CD14-positive monocyte (primary cell): ENCODE measurements around the gene B4GALNT4. TPM values are rescaled to one million over a fixed set of nuclear protein-coding genes. Genes with fewer than 3 reads are reported as not detected.

Experiments
- DNase-seq, 3 donors: peaks; one replicate each; pipeline ENCODE4 v3.0.0-alpha.2; 2011 to 2022
- H2AFZ ChIP-seq: 2 replicates; pipeline ENCODE4 v1.6.0; 2012; ENCODE audit warnings: mild to moderate bottlenecking, low read depth, low read length, inconsistent platforms; ENCODE audit not compliant: insufficient read depth, poor library complexity, severe bottlenecking
- H3K27ac ChIP-seq, 2 donors: 1 replicate in 1 of 2; 2 replicates in 1 of 2; pipeline ENCODE4 v1.5.1; 2012 to 2013; ENCODE audit warnings: low read length in 2 of 2, control low read depth in 1 of 2, inconsistent platforms in 1 of 2, low read depth in 1 of 2, mild to moderate bottlenecking in 1 of 2
- H3K27me3 ChIP-seq, 2 donors: one replicate each; pipeline versions ENCODE4 v1.6.0 to v1.6.1; 2011 to 2013; ENCODE audit warnings: low read length in 2 of 2; ENCODE audit not compliant: control insufficient read depth in 2 of 2, insufficient read depth in 2 of 2
- H3K36me3 ChIP-seq, 2 donors: replicated peaks in 1 of 2; 1 replicate in 1 of 2; 2 replicates in 1 of 2; pipeline versions ENCODE4 v1.5.1 to v1.6.1; 2012 to 2013; ENCODE audit warnings: low read length in 2 of 2, control low read depth in 1 of 2, inconsistent platforms in 1 of 2, mild to moderate bottlenecking in 1 of 2; ENCODE audit not compliant: insufficient read depth in 2 of 2, control insufficient read depth in 1 of 2
- H3K4me1 ChIP-seq, 2 donors: 1 replicate in 1 of 2; 2 replicates in 1 of 2; pipeline versions ENCODE4 v1.5.1 to v1.6.1; 2012 to 2013; ENCODE audit warnings: low read length in 2 of 2, control low read depth in 1 of 2, inconsistent platforms in 1 of 2, mild to moderate bottlenecking in 1 of 2, moderate library complexity in 1 of 2; ENCODE audit not compliant: insufficient read depth in 2 of 2, control insufficient read depth in 1 of 2
- H3K4me2 ChIP-seq: replicated peaks from 2 replicates; pipeline ENCODE3; 2012; ENCODE audit warnings: low read length, moderate library complexity, mild to moderate bottlenecking; ENCODE audit not compliant: poor library complexity, severe bottlenecking; ENCODE audit errors: extremely low read depth
- H3K4me3 ChIP-seq, 3 experiments: fragments of 200-600 bp in 1 of 3; sonication (generic) in 1 of 3; replicated peaks in 1 of 3; 1 replicate in 2 of 3; 2 replicates in 1 of 3; pipeline ENCODE4 v1.5.1; 2011 to 2013; ENCODE audit warnings: low read length in 3 of 3, mild to moderate bottlenecking in 3 of 3, control low read depth in 2 of 3, low read depth in 2 of 3, inconsistent platforms in 1 of 3, moderate library complexity in 1 of 3
- H3K79me2 ChIP-seq: 2 replicates; pipeline ENCODE4 v1.6.0; 2012; ENCODE audit warnings: mild to moderate bottlenecking, control low read depth, inconsistent platforms, low read length, moderate library complexity; ENCODE audit not compliant: insufficient read depth
- H3K9ac ChIP-seq: 2 replicates; pipeline ENCODE4 v1.6.0; 2017; ENCODE audit warnings: low read length, mild to moderate bottlenecking; ENCODE audit not compliant: insufficient read depth, poor library complexity, severe bottlenecking
- H3K9me3 ChIP-seq, 2 donors: replicated peaks in 1 of 2; 1 replicate in 1 of 2; 2 replicates in 1 of 2; pipeline versions ENCODE4 v1.5.1 to v1.6.1; 2012 to 2013; ENCODE audit warnings: low read length in 2 of 2, control low read depth in 1 of 2; ENCODE audit not compliant: control insufficient read depth in 1 of 2, insufficient read depth in 1 of 2
- H4K20me1 ChIP-seq: 2 replicates; pipeline ENCODE4 v1.6.0; 2012; ENCODE audit warnings: mild to moderate bottlenecking, low read length, control low read depth, moderate library complexity; ENCODE audit not compliant: insufficient read depth
- H3K27ac Mint-ChIP-seq, 7 donors: one replicate each; pipeline ENCODE4 v1.8.0; 2020; ENCODE audit warnings: mild to moderate bottlenecking in 7 of 7, mixed read lengths in 7 of 7, moderate library complexity in 6 of 7, inconsistent platforms in 2 of 7
- H3K27me3 Mint-ChIP-seq, 3 donors: one replicate each; pipeline ENCODE4 v1.8.0; 2021 to 2022; ENCODE audit warnings: low read depth in 3 of 3, mild to moderate bottlenecking in 3 of 3, mixed read lengths in 3 of 3, moderate library complexity in 3 of 3, inconsistent platforms in 1 of 3
- H3K36me3 Mint-ChIP-seq, 2 donors: one replicate each; pipeline ENCODE4 v1.8.0; 2020; ENCODE audit warnings: mixed read lengths in 2 of 2, inconsistent platforms in 1 of 2, mild to moderate bottlenecking in 1 of 2
- H3K4me1 Mint-ChIP-seq: one replicate; pipeline ENCODE4 v1.8.0; 2020; ENCODE audit warnings: mild to moderate bottlenecking, mixed read lengths
- H3K4me3 Mint-ChIP-seq, 2 donors: one replicate each; pipeline ENCODE4 v1.8.0; 2020; ENCODE audit warnings: mild to moderate bottlenecking in 2 of 2, mixed read lengths in 2 of 2, moderate library complexity in 1 of 2
- H3K9me3 Mint-ChIP-seq, 7 donors: one replicate each; pipeline ENCODE4 v1.8.0; 2020 to 2022; ENCODE audit warnings: mixed read lengths in 7 of 7, mild to moderate bottlenecking in 6 of 7, moderate library complexity in 6 of 7, inconsistent platforms in 2 of 7
- CTCF ChIP-seq: fragments of 200-600 bp; IDR thresholded peaks from one replicate; pipeline ENCODE4 v1.8.0; 2022; ENCODE audit warnings: antibody characterized with exemption, mild to moderate bottlenecking
- WGBS: methylation state at CpG from one replicate; pipeline ENCODE4 v1.1.5; 2013; ENCODE audit warnings: missing lambda C conversion rate; ENCODE audit not compliant: insufficient coverage; 5-methylcytosine and 5-hydroxymethylcytosine counted together
- intact Hi-C, 2 donors: fragments of 100-400 bp; cut with micrococcal nuclease; formaldehyde crosslinking; loops; one replicate each; pipeline versions ENCODE4 v1.15.0 to v1.15.1; 2023
- polyA plus RNA-seq, 3 donors: library from polyadenylated mRNA; depleted of rRNA in 1 of 3; unstranded in 2 of 3; stranded (reverse) in 1 of 3; fragments of 300-500 nt in 2 of 3; fragments of >200 nt in 1 of 3; fragmentation: Illumina TruSeq in 2 of 3; gene quantifications; 1 replicate in 2 of 3; 2 replicates in 1 of 3; pipeline ENCODE4 v1.2.3, GENCODE V29; 2012 to 2021

The B4GALNT4 gene
- polyA plus RNA-seq, 3 donors = not detected

DNA sequence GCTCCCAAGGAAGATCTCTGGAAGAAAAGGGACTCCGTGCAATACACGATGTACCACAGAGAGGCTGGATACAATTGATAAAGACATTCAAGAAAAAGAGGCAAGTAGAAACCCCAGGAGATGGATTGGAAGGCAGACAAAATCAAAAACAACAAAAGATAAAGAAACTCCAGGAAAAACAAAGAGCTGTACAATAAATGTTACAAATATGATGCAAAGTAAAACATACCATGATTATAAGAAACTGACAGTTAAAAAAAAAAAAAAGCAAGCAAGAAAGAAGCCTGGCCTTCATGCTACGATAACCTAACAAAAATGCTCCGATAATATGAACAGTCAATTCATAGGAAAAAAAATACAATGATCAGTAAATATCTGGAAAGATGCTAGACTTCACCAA, 56.0 kb downstream of the B4GALNT4 start:
- H3K4me3 Mint-ChIP-seq = no peak overlapping the region

GRCh38 chr11:426851-427250, 57.6 kb downstream of the B4GALNT4 start:
- no peaks in the 10 kb centered on the region for H3K36me3 Mint-ChIP-seq
- H3K9me3 ChIP-seq = no peaks in the 10 kb centered on the region
- peaks cover 7 to 28% (median 12%) of the 10 kb centered on the region in 7 donors for H3K9me3 Mint-ChIP-seq
- no peak overlapping the region for H3K4me3 ChIP-seq
- TF ChIP-seq CTCF = no peak
- no peaks in the 10 kb centered on the region for H3K4me1 Mint-ChIP-seq
- H3K9ac ChIP-seq = no peak overlapping the region
- H3K4me1 ChIP-seq = no peaks in the 10 kb centered on the region
- WGBS = 93% methylated on average over 7 of the region's 8 CpGs
- H3K4me3 Mint-ChIP-seq = no peak overlapping the region
- no peaks in the 10 kb centered on the region for H3K36me3 ChIP-seq
- intact Hi-C loops = no loop called here
- no peaks in the 10 kb centered on the region for H4K20me1 ChIP-seq
- H3K4me2 ChIP-seq = no peak overlapping the region
- peaks cover 10 to 35% (median 21%) of the 10 kb centered on the region in 3 donors for H3K27me3 Mint-ChIP-seq
- peaks cover 0 to 2% of the 10 kb centered on the region in 2 donors for H3K27me3 ChIP-seq
- H3K79me2 ChIP-seq = no peaks in the 10 kb centered on the region
- H2AFZ ChIP-seq = no peak overlapping the region
- no peak overlapping the region for H3K27ac Mint-ChIP-seq
- no peak for DNase-seq
- H3K27ac ChIP-seq = no peak overlapping the region

More for the DNA sequence above, 56.0 kb downstream of the B4GALNT4 start:
- TF ChIP-seq CTCF = no peak
- no peak overlapping the region for H2AFZ ChIP-seq
- Mint-ChIP-seq H3K9me3 (peaks cover 7 to 23% (median 12%) of the 10 kb centered on the region in 7 donors), H3K27me3 (peaks cover 10 to 43% (median 26%) of the 10 kb centered on the region in 3 donors), H3K36me3 (no peaks in the 10 kb centered on the region), H3K27ac (no peak overlapping the region), H3K4me1 (no peaks in the 10 kb centered on the region)
- intact Hi-C loops = no loop called here
- no peak overlapping the region for H3K27ac ChIP-seq
- H3K79me2 ChIP-seq = no peaks in the 10 kb centered on the region
- no peaks in the 10 kb centered on the region for H3K36me3 ChIP-seq
- no peak overlapping the region for H3K4me2 ChIP-seq
- WGBS = no CpG with 5 or more reads among the region's 4 CpGs
- DNase-seq = no peak
- peaks cover 0 to 2% of the 10 kb centered on the region in 2 donors for H3K27me3 ChIP-seq
- no peaks in the 10 kb centered on the region for H4K20me1 ChIP-seq
- no peak overlapping the region for H3K9ac ChIP-seq
- H3K4me1 ChIP-seq = no peaks in the 10 kb centered on the region
- no peaks in the 10 kb centered on the region for H3K9me3 ChIP-seq
- H3K4me3 ChIP-seq = no peak overlapping the region
